Measurements from ENCODE around the gene PRICKLE4.

The PRICKLE4 gene

DNA sequence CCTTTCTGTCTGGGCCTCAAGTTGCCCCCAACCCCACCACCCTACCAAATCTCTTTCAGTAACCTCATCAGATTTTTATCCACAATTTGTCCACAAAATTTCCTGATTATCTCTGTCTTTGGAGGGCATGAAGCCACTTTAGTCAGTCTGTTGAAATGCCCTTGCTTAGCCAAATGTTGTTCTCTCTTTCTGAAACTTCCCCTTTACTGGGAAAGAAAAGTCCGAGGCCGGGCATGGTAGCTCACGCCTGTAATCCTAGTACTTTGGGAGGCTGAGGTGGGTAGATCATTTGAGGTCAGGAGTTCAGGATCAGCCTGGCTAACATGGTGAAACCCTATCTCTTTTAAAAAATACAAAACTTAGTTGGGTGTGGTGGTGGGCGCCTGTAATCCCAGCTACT, 40.7 kb downstream of the PRICKLE4 start:
- Histone ChIP-seq H2AFZ (ENCODE audit: insufficient read depth, low read length, poor library complexity) (no peak overlapping the region), H3K27ac (ENCODE audit: low read depth, low read length) (no peak overlapping the region), H3K4me1 (ENCODE audit: control insufficient read depth in 1 of 2, insufficient read depth in 2 of 2, low read length in 2 of 2) (peaks cover 0 to 4% of the 10 kb centered on the region in 2 experiments), H3K23ac (ENCODE audit: low read length) (no peak overlapping the region), H4K8ac (ENCODE audit: low read depth, low read length) (no peak overlapping the region), H3K79me1 (ENCODE audit: low read length) (peaks cover 4% of the 10 kb centered on the region), H2BK12ac (ENCODE audit: low read length) (no peak overlapping the region), H4K91ac (ENCODE audit: low read depth, low read length) (no peak overlapping the region), H3K4me2 (ENCODE audit: low read length) (no peak overlapping the region), H3K27me3 (ENCODE audit: insufficient read depth, low read length) (no peaks in the 10 kb centered on the region), H2BK120ac (ENCODE audit: insufficient read depth, low read length, poor library complexity) (no peak overlapping the region), H3K9ac (ENCODE audit: low read length) (no peak overlapping the region), H2BK5ac (ENCODE audit: low read depth, low read length, poor library complexity) (no peak overlapping the region), H3K14ac (ENCODE audit: low read length) (no peak overlapping the region), H3K4ac (ENCODE audit: low read depth, low read length) (no peak overlapping the region), H3K9me3 (ENCODE audit: insufficient read depth, low read depth, low read length) (no peaks in the 10 kb centered on the region), H3K79me2 (ENCODE audit: control insufficient read depth, insufficient read depth, low read length, poor library complexity) (no peaks in the 10 kb centered on the region), H3K18ac (ENCODE audit: low read length) (no peak overlapping the region), H3K4me3 (ENCODE audit: low read depth, low read length) (no peak overlapping the region), H4K12ac (ENCODE audit: low read depth, low read length) (no peak overlapping the region), H3K36me3 (ENCODE audit: control insufficient read depth in 1 of 2, insufficient read depth in 2 of 2, low read length in 2 of 2) (no peaks in the 10 kb centered on the region), H2AK5ac (ENCODE audit: low read length) (no peak overlapping the region)
- DNase-seq, result no peak
- no CpG with 5 or more reads among the region's 4 CpGs for WGBS (ENCODE audit: extremely low coverage, insufficient coverage, insufficient read length)

DNA sequence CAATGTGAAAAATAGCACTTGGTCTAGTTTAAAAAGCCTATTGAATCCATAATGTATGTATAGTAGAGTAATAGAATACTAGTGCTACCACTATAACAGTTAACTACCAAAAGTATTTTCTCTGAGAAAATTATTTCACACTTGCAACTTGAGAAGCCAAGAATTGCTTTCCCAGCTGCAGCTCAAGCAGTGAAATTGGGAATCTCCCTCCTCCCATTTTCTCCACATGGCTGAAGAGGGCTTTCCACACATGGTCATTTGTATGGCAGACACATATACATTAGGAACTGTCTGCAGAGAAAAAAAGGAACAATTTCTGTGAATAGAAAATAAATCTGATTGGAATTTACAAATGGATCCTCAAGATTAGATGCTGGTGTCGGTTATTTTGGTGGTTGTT, 41.4 kb downstream of the PRICKLE4 start:
- Histone ChIP-seq H3K9me3 (ENCODE audit: insufficient read depth, low read depth, low read length) (no peaks in the 10 kb centered on the region), H3K79me1 (ENCODE audit: low read length) (no peaks in the 10 kb centered on the region), H3K79me2 (ENCODE audit: control insufficient read depth, insufficient read depth, low read length, poor library complexity) (no peaks in the 10 kb centered on the region), H2AFZ (ENCODE audit: insufficient read depth, low read length, poor library complexity) (no peak overlapping the region), H3K27me3 (ENCODE audit: insufficient read depth, low read length) (no peaks in the 10 kb centered on the region), H3K4me3 (ENCODE audit: low read depth, low read length) (no peak overlapping the region), H3K14ac (ENCODE audit: low read length) (no peak overlapping the region), H3K36me3 (ENCODE audit: control insufficient read depth in 1 of 2, insufficient read depth in 2 of 2, low read length in 2 of 2) (no peaks in the 10 kb centered on the region), H4K12ac (ENCODE audit: low read depth, low read length) (no peak overlapping the region), H3K18ac (ENCODE audit: low read length) (no peak overlapping the region), H3K9ac (ENCODE audit: low read length) (no peak overlapping the region), H4K91ac (ENCODE audit: low read depth, low read length) (no peak overlapping the region), H2BK5ac (ENCODE audit: low read depth, low read length, poor library complexity) (no peak overlapping the region), H3K27ac (ENCODE audit: low read depth, low read length) (no peak overlapping the region), H4K8ac (ENCODE audit: low read depth, low read length) (no peak overlapping the region), H3K23ac (ENCODE audit: low read length) (no peak overlapping the region), H3K4me2 (ENCODE audit: low read length) (no peak overlapping the region), H2BK120ac (ENCODE audit: insufficient read depth, low read length, poor library complexity) (no peak overlapping the region), H2AK5ac (ENCODE audit: low read length) (no peak overlapping the region), H2BK12ac (ENCODE audit: low read length) (no peak overlapping the region), H3K4me1 (ENCODE audit: control insufficient read depth in 1 of 2, insufficient read depth in 2 of 2, low read length in 2 of 2) (peaks cover 0 to 4% of the 10 kb centered on the region in 2 experiments), H3K4ac (ENCODE audit: low read depth, low read length) (no peak overlapping the region)
- no peak for DNase-seq
- no CpG with 5 or more reads among the region's 1 CpG for WGBS (ENCODE audit: extremely low coverage, insufficient coverage, insufficient read length)

GRCh38 chr6:41823178-41823577, 42.6 kb downstream of the PRICKLE4 start:
- H3K4me1 ChIP-seq (ENCODE audit: control insufficient read depth in 1 of 2, insufficient read depth in 2 of 2, low read length in 2 of 2), result peaks cover 0 to 4% of the 10 kb centered on the region in 2 experiments
- no peak overlapping the region for H2AK5ac ChIP-seq (ENCODE audit: low read length)
- no peaks in the 10 kb centered on the region for H3K9me3 ChIP-seq (ENCODE audit: insufficient read depth, low read depth, low read length)
- H3K23ac ChIP-seq (ENCODE audit: low read length), result no peak overlapping the region
- no peak overlapping the region for H4K8ac ChIP-seq (ENCODE audit: low read depth, low read length)
- no peak overlapping the region for H3K27ac ChIP-seq (ENCODE audit: low read depth, low read length)
- no peaks in the 10 kb centered on the region for H3K79me1 ChIP-seq (ENCODE audit: low read length)
- H2BK5ac ChIP-seq (ENCODE audit: low read depth, low read length, poor library complexity), result no peak overlapping the region
- no peaks in the 10 kb centered on the region for H3K36me3 ChIP-seq (ENCODE audit: control insufficient read depth in 1 of 2, insufficient read depth in 2 of 2, low read length in 2 of 2)
- no peaks in the 10 kb centered on the region for H3K27me3 ChIP-seq (ENCODE audit: insufficient read depth, low read length)
- no peak overlapping the region for H3K4me2 ChIP-seq (ENCODE audit: low read length)
- no peak overlapping the region for H3K9ac ChIP-seq (ENCODE audit: low read length)
- no peak overlapping the region for H3K4me3 ChIP-seq (ENCODE audit: low read depth, low read length)
- no peak overlapping the region for H3K14ac ChIP-seq (ENCODE audit: low read length)
- H2BK12ac ChIP-seq (ENCODE audit: low read length), result no peak overlapping the region
- no peak overlapping the region for H3K18ac ChIP-seq (ENCODE audit: low read length)
- no peaks in the 10 kb centered on the region for H3K79me2 ChIP-seq (ENCODE audit: control insufficient read depth, insufficient read depth, low read length, poor library complexity)
- H3K4ac ChIP-seq (ENCODE audit: low read depth, low read length), result no peak overlapping the region
- peak in 1 of 2 donors; percentile 58 for DNase-seq
- no peak overlapping the region for H2BK120ac ChIP-seq (ENCODE audit: insufficient read depth, low read length, poor library complexity)
- WGBS (ENCODE audit: extremely low coverage, insufficient coverage, insufficient read length), result no CpG with 5 or more reads among the region's 1 CpG
- no peak overlapping the region for H2AFZ ChIP-seq (ENCODE audit: insufficient read depth, low read length, poor library complexity)
- no peak overlapping the region for H4K12ac ChIP-seq (ENCODE audit: low read depth, low read length)
- H4K91ac ChIP-seq (ENCODE audit: low read depth, low read length), result no peak overlapping the region

DNA sequence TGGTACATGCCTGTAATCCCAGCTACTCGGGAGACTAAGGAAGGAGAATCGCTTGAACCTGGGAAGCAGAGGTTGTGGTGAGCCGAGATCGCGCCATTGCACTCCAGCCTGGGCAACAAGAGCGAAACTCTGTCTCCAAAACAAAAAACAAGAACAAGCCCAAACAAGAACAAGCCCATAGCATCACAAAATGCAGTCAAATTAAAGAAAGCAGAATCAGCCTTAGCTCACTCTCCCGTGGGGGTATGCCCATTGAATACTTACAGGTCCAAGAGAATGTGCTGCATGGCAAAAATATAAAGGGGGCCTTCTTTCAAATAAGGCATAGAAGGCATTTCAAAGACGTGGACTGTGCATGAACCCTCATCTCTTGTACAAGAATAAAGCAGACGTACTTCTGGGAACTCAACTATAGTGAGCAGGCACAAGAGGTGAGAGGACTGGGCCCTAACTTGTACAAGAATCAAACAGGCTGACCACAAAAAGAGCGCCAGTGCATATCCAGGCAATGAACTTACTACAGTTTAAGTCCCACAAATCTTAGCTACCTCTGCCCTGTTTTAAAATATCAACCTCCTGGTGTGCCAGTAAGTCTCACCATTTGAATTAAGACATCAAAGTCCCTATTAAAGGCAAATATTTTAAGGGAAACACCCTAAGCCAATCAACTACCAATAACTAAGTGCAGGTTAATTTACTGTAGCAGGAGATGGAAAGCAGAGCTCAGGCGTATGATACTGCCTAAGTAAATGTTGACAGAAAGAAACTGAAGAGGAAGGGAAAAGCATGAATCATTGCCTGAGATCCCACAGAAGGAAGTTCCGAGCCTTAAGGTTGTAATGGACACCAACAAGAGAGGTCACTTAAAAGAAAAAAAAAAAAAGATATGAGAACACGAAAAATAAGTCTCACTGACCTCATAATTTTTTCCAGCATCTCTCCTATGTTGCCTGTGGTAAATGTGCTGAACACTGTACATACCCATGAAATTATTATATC, 44.3 kb downstream of the PRICKLE4 start:
- Histone ChIP-seq H3K27me3 (ENCODE audit: insufficient read depth, low read length) (no peaks in the 10 kb centered on the region), H3K36me3 (ENCODE audit: control insufficient read depth in 1 of 2, insufficient read depth in 2 of 2, low read length in 2 of 2) (no peaks in the 10 kb centered on the region), H3K4me2 (ENCODE audit: low read length) (no peak overlapping the region), H3K14ac (ENCODE audit: low read length) (no peak overlapping the region), H2AK5ac (ENCODE audit: low read length) (no peak overlapping the region), H4K8ac (ENCODE audit: low read depth, low read length) (no peak overlapping the region), H4K91ac (ENCODE audit: low read depth, low read length) (no peak overlapping the region), H3K4me3 (ENCODE audit: low read depth, low read length) (no peak overlapping the region), H2BK12ac (ENCODE audit: low read length) (peak overlapping the region; percentile 31), H2AFZ (ENCODE audit: insufficient read depth, low read length, poor library complexity) (no peak overlapping the region), H3K79me2 (ENCODE audit: control insufficient read depth, insufficient read depth, low read length, poor library complexity) (no peaks in the 10 kb centered on the region), H3K23ac (ENCODE audit: low read length) (no peak overlapping the region), H3K79me1 (ENCODE audit: low read length) (no peaks in the 10 kb centered on the region), H3K4ac (ENCODE audit: low read depth, low read length) (no peak overlapping the region), H3K9ac (ENCODE audit: low read length) (no peak overlapping the region), H2BK5ac (ENCODE audit: low read depth, low read length, poor library complexity) (no peak overlapping the region), H3K9me3 (ENCODE audit: insufficient read depth, low read depth, low read length) (no peaks in the 10 kb centered on the region), H3K27ac (ENCODE audit: low read depth, low read length) (no peak overlapping the region), H4K12ac (ENCODE audit: low read depth, low read length) (no peak overlapping the region), H3K4me1 (ENCODE audit: control insufficient read depth in 1 of 2, insufficient read depth in 2 of 2, low read length in 2 of 2) (peaks cover 0 to 4% of the 10 kb centered on the region in 2 experiments), H2BK120ac (ENCODE audit: insufficient read depth, low read length, poor library complexity) (no peak overlapping the region), H3K18ac (ENCODE audit: low read length) (no peak overlapping the region)
- WGBS (ENCODE audit: extremely low coverage, insufficient coverage, insufficient read length), result no CpG with 5 or more reads among the region's 13 CpGs
- no peak for DNase-seq
